Germinal center (tissue), 1 donor: ENCODE results near the gene ZMYM4.
"Not testable (repeated sequence)": the region's sequence is repeated elsewhere in the genome, so short reads cannot be mapped to it uniquely, and the experiment has no call there.

Experiments
- DNase-seq: peaks from one replicate; pipeline ENCODE4 v3.0.0; 2012; ENCODE audit warnings: mixed read lengths, low spot score

ZMYM4 gene

DNA sequence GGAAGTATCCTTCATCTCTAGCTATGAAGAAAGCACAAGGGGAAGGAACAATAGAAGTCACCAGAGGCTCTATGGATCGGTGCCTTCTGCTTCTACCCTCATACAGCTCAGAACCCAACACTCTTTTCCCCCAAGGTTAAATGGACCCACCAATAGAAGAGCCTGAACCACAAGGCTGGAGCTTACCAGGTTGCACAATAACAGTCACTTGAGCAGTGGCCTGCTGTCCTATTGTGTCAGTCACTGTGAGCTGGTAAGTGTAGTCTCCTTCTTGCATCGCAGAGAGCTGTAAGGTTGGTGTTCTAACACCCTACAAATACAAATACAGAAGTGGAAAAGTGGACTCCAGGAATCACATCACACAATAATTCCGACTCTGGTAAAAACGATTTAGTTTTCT is 185.7 kb downstream of the ZMYM4 start:
- DNase-seq: no peak

DNA sequence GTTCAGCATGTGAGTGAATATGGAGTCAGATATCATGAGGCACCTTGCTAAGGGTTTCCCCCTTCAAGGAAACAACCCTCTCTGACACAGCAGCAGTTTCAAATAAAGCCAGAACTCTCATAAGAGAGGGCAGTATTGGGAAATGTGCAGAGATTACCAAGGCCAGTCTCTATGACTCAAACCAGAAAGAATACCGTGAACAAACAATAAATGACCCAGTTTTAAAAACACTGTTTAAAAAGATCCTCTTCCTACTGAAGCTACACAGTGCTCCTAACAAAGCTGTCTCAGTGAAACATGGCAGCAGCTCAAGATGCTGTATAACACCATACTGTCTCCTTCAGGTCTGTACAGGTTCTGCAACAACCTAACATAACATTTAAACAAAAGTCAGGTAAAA is 186.1 kb downstream of the ZMYM4 start:
- no peak for DNase-seq

DNA sequence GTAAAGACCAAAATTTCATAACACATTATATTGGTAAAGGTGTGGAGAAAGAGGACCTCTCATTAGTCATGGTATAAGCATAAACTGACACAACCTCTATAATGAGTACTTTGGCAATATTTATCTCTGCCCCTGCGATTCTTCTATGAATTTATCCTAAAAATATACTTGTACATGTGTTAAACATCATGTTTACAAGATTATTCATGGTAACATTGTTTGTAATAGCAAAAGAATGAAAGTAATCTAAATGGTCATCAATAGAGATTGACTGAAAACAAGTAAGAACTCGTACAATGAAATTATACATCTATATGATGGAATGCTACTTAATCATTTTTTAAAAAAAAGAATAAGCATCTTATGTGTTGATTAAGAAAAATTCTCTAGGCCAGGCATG is 192.3 kb downstream of the ZMYM4 start:
- DNase-seq: no peak

DNA sequence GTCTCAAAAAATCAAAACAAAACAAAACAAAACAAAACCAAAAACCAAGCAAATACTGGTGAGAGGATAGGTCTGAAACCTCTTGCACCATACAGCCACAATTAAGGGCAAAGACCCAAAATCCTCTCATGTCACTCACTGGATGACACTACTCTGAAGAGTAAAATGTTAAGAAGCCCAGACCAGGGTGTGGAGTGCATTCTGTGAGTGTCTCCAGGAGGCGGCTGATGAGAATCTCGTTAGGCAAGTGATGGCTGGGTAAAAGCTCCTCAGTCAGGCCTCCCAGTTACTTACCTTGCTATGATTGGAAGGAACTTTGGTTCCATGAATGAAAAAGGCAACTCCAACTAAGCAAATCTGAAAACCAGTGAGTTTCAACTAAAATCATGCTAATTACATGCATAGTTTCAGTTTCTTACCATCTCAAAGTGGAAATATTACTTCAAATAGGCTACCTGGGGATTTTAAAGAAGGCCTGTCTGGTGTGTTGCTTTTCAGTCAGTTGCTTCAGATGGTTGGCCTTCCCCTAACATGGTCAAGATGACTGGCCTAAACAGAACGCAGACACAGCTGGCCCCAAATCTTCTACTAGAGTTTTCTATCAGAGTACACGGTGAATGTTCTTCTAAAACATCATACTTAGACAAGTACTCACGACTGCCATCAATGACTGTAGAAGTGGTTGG is 193.6 kb downstream of the ZMYM4 start:
- DNase-seq: no peak

DNA sequence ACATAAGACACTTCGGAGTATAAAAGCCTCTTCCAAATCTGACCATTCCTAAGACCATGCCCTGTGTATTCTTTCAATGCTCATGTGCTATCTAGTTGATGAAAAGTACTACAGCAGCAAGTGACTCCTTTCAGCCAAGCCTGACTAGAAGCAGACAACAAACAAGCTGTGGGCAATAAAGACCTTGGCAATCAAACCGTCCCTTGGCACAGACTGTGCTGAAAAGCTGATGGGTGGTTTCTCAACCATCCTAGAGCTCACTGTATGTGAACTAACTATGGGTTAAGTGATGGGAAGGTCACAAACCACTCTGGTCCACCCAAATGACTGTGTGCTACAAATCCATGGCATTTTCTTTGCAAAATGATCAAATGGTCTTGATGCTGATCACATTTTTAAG is 194.7 kb downstream of the ZMYM4 start:
- DNase-seq: no peak

DNA sequence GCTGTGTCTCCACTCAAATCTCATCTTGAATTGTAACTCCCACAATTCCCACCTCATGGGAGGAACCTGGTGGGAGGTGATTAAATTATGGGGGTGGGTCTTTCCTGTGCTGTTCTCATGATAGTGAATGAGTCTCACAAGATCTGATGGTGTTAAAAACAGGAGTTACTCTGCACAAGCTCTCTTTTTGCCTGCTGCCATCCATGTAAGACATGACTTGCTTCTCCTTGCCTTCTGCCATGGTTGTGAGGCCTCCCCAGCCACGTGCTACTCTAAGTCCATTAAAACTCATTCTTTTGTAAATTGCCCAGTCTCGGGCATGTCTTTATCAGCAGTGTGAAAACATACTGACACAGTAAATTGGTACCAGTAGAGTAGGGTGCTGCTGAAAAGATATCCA is 195.2 kb downstream of the ZMYM4 start:
- DNase-seq: not testable (repeated sequence)

DNA sequence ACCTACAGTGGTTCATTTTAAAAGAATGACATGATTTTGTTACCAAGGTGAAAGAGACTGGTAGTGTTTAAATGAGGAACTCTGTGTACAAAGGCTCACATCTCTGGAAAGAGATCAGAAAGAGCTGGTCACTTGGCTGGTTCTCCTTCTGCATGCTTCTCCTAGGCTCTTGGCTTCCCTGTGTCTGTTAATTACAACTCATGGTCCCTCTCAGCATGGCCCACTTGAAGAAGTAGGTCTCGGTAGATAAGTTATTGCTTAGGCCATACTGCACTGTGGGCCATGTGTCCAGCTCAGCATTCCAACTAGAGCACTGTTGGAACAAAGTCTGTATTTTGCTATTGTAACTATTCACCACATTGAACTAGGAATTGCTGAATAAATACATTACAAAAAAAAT is 197.6 kb downstream of the ZMYM4 start:
- DNase-seq: no peak

DNA sequence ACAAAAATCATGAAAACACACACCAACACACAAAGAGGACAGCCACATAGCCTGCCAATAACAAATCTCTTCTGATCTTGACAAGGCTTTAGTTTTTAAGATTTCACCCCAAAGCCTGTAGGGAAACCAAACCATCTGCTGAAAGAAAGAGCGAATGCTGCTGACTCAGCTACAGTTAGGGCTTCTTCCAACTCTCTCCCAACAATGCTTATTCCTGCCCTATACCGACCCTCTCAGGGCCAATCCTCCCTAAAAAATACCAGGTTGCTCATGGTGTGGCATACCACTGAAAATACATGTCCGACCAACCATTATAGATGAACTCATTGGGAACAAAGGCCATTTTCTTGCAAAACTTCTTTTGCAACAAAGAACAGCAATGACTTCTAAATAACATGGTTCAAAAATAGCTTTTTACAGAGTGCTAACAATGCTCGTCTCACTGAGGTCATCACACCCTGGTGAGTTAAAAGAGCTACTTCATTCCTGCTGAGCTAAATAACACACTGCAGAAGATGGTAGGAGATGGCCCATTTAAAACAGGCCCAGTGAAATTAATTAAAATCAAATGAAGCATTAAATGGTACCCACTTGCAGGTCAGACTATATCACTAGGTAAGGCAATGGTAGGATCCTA is 202.6 kb downstream of the ZMYM4 start:
- DNase-seq: no peak
